Endothelial cell of umbilical vein (primary cell): ENCODE data around the gene PTPN22. TPM values are rescaled to one million over a fixed set of nuclear protein-coding genes. Genes with fewer than 3 reads are reported as not detected.

Source experiments
- BruUV-seq: library from RNA; stranded (reverse); fragments of 400-500 nt; replicated peaks from 2 replicates; lab custom pipeline; 2021; lab: Mats Ljungman, UMichigan
- CTCF ChIA-PET: fragments of 300-600, 350-600 bp; sonication (Branson Sonifier 250); formaldehyde crosslinking; loops from one replicate; lab custom pipeline; 2021; ENCODE audit warnings: antibody characterized with exemption, inconsistent platforms; lab: Charles Lee
- POLR2A ChIA-PET: fragments of 300-600, 350-600 bp; sonication (Branson Sonifier 250); formaldehyde crosslinking; loops from one replicate; lab custom pipeline; 2021; ENCODE audit warnings: antibody characterized with exemption, inconsistent platforms; lab: Charles Lee
- DNase-seq: peaks from one replicate; pipeline ENCODE4 v3.0.0-alpha.2; 2011; ENCODE audit warnings: low read depth, low spot score
- FAIRE-seq: peaks from 2 replicates; lab custom pipeline; 2011; peaks lifted over from hg19 to GRCh38; lab: Jason Lieb, UNC
- H2AFZ ChIP-seq: 2 replicates; pipeline ENCODE4 v1.6.0; 2012; ENCODE audit warnings: low read depth, low read length, control low read depth, inconsistent platforms
- H3K27ac ChIP-seq: 2 replicates; pipeline ENCODE4 v1.5.1; 2011; ENCODE audit warnings: low read depth, mild to moderate bottlenecking, control low read depth, low read length, moderate library complexity; ENCODE audit not compliant: insufficient read depth
- H3K27me3 ChIP-seq, 2 experiments: 2 replicates each; pipeline versions ENCODE4 v1.6.0 to v1.6.1; 2011; ENCODE audit warnings: low read length in 2 of 2, mixed read lengths in 1 of 2; ENCODE audit not compliant: control insufficient read depth in 2 of 2, insufficient read depth in 2 of 2
- H3K36me3 ChIP-seq, 2 experiments: 2 replicates in 1 of 2; 3 replicates in 1 of 2; pipeline ENCODE4 v1.5.1; 2011; ENCODE audit warnings: low read length in 2 of 2, mild to moderate bottlenecking in 1 of 2, moderate library complexity in 1 of 2; ENCODE audit not compliant: control insufficient read depth in 2 of 2, insufficient read depth in 2 of 2; ENCODE audit errors: extremely low read depth in 1 of 2
- H3K4me1 ChIP-seq: 3 replicates; pipeline ENCODE4 v1.5.1; 2011; ENCODE audit warnings: mild to moderate bottlenecking, low read length; ENCODE audit not compliant: control insufficient read depth, insufficient read depth; ENCODE audit errors: extremely low read depth
- H3K4me2 ChIP-seq: 2 replicates; pipeline ENCODE4 v1.6.1; 2011; ENCODE audit warnings: low read length, control low read depth, mixed read lengths; ENCODE audit not compliant: insufficient read depth
- H3K4me3 ChIP-seq, 3 experiments: fragments of 200-600 bp in 1 of 3; sonication (generic), shearing (Covaris generic) in 1 of 3; replicated peaks in 1 of 3; 2 replicates each; pipeline ENCODE4 v1.5.1; 2011 to 2016; ENCODE audit warnings: control low read depth in 3 of 3, low read length in 3 of 3, mild to moderate bottlenecking in 2 of 3, inconsistent platforms in 1 of 3, low read depth in 1 of 3, moderate library complexity in 1 of 3; ENCODE audit not compliant: insufficient read depth in 1 of 3
- H3K79me2 ChIP-seq: 2 replicates; pipeline ENCODE4 v1.6.0; 2012; ENCODE audit warnings: low read length, inconsistent platforms; ENCODE audit not compliant: control insufficient read depth, insufficient read depth
- H3K9ac ChIP-seq: replicated peaks from 2 replicates; pipeline ENCODE3; 2011; ENCODE audit warnings: low read length, control low read depth; ENCODE audit not compliant: insufficient read depth; ENCODE audit errors: extremely low read depth
- H3K9me1 ChIP-seq: replicated peaks from 3 replicates; pipeline ENCODE4 v1.6.0; 2011; ENCODE audit warnings: mild to moderate bottlenecking, low read length; ENCODE audit not compliant: control insufficient read depth, insufficient read depth; ENCODE audit errors: extremely low read depth
- H3K9me3 ChIP-seq: replicated peaks from 2 replicates; pipeline ENCODE4 v1.5.1; 2012; ENCODE audit warnings: low read length, inconsistent platforms; ENCODE audit not compliant: control insufficient read depth, insufficient read depth
- H4K20me1 ChIP-seq: replicated peaks from 2 replicates; pipeline ENCODE3; 2011; ENCODE audit warnings: mild to moderate bottlenecking, low read length; ENCODE audit not compliant: control insufficient read depth, insufficient read depth; ENCODE audit errors: extremely low read depth
- EZH2 ChIP-seq: IDR thresholded peaks from 2 replicates; pipeline ENCODE4 v1.6.1; 2012; ENCODE audit warnings: borderline replicate concordance, low read depth, mild to moderate bottlenecking, moderate library complexity, low read length, inconsistent platforms; ENCODE audit not compliant: severe bottlenecking
- FOS ChIP-seq: IDR thresholded peaks from 2 replicates; pipeline ENCODE4 v1.6.1; 2011; ENCODE audit warnings: mild to moderate bottlenecking, low read length, moderate library complexity, borderline replicate concordance; ENCODE audit not compliant: insufficient read depth
- GATA2 ChIP-seq: IDR thresholded peaks from 2 replicates; pipeline ENCODE4 v1.7.0; 2011; ENCODE audit warnings: low read depth, mild to moderate bottlenecking, moderate library complexity, mixed read lengths, low read length; ENCODE audit not compliant: insufficient read length, insufficient read depth
- JUN ChIP-seq: IDR thresholded peaks from 2 replicates; pipeline ENCODE4 v1.6.1; 2011; ENCODE audit warnings: borderline replicate concordance, low read depth; ENCODE audit not compliant: insufficient read length, insufficient read depth
- MYC ChIP-seq: IDR thresholded peaks from one replicate; pipeline ENCODE4 v1.6.1; 2011; ENCODE audit warnings: mild to moderate bottlenecking, low read depth, low read length
- POLR2A ChIP-seq: IDR thresholded peaks from 2 replicates; pipeline ENCODE4 v1.6.1; 2012; ENCODE audit warnings: low read depth, mild to moderate bottlenecking, control low read depth, low read length
- POLR2AphosphoS5 ChIP-seq: IDR thresholded peaks from 2 replicates; pipeline ENCODE4 v1.6.1; 2012; ENCODE audit warnings: low read depth, mild to moderate bottlenecking, control low read depth, low read length, moderate library complexity; ENCODE audit not compliant: insufficient read depth
- dilution Hi-C: fragments of 300-500 bp; cut with MboI; formaldehyde crosslinking; loops from one replicate; pipeline ENCODE4 v1.15.0; 2019; ENCODE audit warnings: low sequenced_read_pairs; ENCODE audit not compliant: extremely low pct_ligation_motif_present
- intact Hi-C: fragments of 100-400 bp; cut with micrococcal nuclease; formaldehyde crosslinking; loops from one replicate; pipeline ENCODE4 v1.10.0; 2022
- polyA plus RNA-seq, 4 experiments: library from polyadenylated mRNA; depleted of rRNA in 3 of 4; stranded (reverse) in 3 of 4; unstranded in 1 of 4; fragments of >200 nt; gene quantifications; 2 replicates each; pipeline versions ENCODE4 v1.2.1 to v1.2.3, GENCODE V29; 2011 to 2012; ENCODE audit warnings: missing spikeins in 1 of 4
- total RNA-seq: library from RNA; stranded (reverse); gene quantifications from 2 replicates; pipeline ENCODE4 v1.2.3, GENCODE V29; 2021
- TF ChIP-seq, protein P1 (sequence below): IDR thresholded peaks from 2 replicates; pipeline ENCODE4 v1.6.1; 2011; ENCODE audit not compliant: insufficient read depth, insufficient read length
- TF ChIP-seq, protein P2 (sequence below), 2 donors: IDR thresholded peaks; 1 replicate in 1 of 2; 2 replicates in 1 of 2; pipeline ENCODE4 v1.5.1; 2011; ENCODE audit warnings: low read length in 2 of 2, mild to moderate bottlenecking in 2 of 2, moderate library complexity in 2 of 2, control low read depth in 1 of 2, inconsistent platforms in 1 of 2, low read depth in 1 of 2; ENCODE audit not compliant: insufficient read depth in 1 of 2; ENCODE audit errors: extremely low read depth in 1 of 2

The PTPN22 gene
- total and polyA plus RNA-seq, 2 donors (not counting 3 experiments of a cell fraction or from before 2014, with no cell fraction given): not detected

DNA sequence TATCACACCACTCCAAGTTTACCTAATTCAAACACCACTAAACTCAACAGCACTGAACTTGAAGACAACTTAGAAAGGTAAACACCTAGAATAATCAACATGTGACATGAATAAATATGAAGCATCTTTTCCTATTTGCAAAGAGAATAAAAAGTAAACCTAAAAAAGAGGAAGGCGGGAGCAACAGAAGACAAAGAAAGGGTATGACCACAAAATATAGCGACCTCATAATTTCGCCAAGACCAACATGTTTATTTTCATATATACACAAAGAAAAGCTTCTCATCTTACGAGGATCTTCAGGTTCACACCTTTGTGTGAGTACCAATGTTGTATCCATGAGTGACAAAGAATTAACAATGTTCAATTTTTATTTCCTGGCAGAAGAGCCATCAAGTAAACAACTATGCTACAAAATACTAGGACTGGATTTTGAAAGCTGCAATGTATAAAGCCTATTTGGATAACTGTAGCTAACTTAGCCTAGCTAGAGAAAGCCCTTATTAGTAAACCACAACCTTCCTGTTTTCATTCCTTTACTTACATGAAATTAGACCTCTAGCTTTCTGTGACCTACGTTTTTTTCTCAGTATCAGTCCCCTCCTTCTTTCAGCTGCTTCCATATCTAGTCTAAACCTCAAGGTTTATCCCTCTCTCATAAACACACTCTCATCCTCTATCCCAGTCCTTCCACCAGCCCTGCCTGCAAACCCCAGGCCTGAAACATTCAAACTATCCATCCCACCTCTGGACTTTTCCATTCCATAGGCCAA lies 91.0 kb downstream of the PTPN22 start:
- no TSS peak for BruUV-seq
- TF ChIP-seq GATA2: no peak
- no peak for TF ChIP-seq MYC
- no peaks in the 10 kb centered on the region for H3K27me3 ChIP-seq
- H3K9ac ChIP-seq: no peak overlapping the region
- CTCF ChIA-PET: interaction anchor here (1.4 kb wide), 1 partner anchor 12 kb away, joined by 3 read pairs; no protein-coding TSS in a partner anchor
- no peak for FAIRE-seq
- no peaks in the 10 kb centered on the region for H3K9me3 ChIP-seq
- H3K4me2 ChIP-seq: no peak overlapping the region
- intact Hi-C loops: no loop called here
- no peak overlapping the region for H3K27ac ChIP-seq
- no peak for DNase-seq
- peaks cover 58% of the 10 kb centered on the region for H3K79me2 ChIP-seq
- no peak overlapping the region for H2AFZ ChIP-seq
- no peaks in the 10 kb centered on the region for H3K9me1 ChIP-seq
- H3K4me1 ChIP-seq: peaks cover 7% of the 10 kb centered on the region
- no peaks in the 10 kb centered on the region for H3K36me3 ChIP-seq
- dilution Hi-C loops: no loop called here
- POLR2A ChIA-PET: no interaction called here
- peaks cover 2% of the 10 kb centered on the region for H4K20me1 ChIP-seq
- no peak overlapping the region for H3K4me3 ChIP-seq

DNA sequence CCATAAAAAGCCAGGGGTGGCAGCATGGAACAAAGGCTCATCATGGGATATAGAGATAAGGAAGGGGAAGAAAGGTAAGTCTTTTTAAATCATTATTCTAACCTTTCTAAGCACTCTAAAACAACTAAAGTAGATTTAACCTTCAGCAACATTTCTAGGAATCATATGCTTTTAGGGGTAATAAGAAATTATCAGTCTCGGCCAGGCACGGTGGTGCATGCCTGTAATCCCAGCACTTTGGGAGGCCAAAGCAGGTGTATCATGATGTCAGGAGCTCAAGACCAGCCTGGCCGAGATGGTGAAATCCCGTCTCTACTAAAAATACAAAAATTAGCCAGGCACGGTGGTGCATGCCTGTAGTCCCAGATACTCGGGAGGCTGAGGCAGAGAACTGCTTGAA lies 92.0 kb downstream of the PTPN22 start:
- H3K4me1 ChIP-seq: peaks cover 7% of the 10 kb centered on the region
- DNase-seq: no peak
- H3K9me1 ChIP-seq: no peaks in the 10 kb centered on the region
- intact Hi-C loops: no loop called here
- ChIA-PET CTCF (no interaction called here), POLR2A (no interaction called here)
- no peak for FAIRE-seq
- no peak overlapping the region for H3K27ac ChIP-seq
- H3K27me3 ChIP-seq: no peaks in the 10 kb centered on the region
- no TSS peak for BruUV-seq
- TF ChIP-seq, protein P1, sequence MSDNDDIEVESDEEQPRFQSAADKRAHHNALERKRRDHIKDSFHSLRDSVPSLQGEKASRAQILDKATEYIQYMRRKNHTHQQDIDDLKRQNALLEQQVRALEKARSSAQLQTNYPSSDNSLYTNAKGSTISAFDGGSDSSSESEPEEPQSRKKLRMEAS: no peak
- TF ChIP-seq FOS (no peak), EZH2 (no peak), MYC (no peak), POLR2AphosphoS5 (no peak), GATA2 (no peak), POLR2A (no peak), JUN (no peak)
- TF ChIP-seq, protein P2, sequence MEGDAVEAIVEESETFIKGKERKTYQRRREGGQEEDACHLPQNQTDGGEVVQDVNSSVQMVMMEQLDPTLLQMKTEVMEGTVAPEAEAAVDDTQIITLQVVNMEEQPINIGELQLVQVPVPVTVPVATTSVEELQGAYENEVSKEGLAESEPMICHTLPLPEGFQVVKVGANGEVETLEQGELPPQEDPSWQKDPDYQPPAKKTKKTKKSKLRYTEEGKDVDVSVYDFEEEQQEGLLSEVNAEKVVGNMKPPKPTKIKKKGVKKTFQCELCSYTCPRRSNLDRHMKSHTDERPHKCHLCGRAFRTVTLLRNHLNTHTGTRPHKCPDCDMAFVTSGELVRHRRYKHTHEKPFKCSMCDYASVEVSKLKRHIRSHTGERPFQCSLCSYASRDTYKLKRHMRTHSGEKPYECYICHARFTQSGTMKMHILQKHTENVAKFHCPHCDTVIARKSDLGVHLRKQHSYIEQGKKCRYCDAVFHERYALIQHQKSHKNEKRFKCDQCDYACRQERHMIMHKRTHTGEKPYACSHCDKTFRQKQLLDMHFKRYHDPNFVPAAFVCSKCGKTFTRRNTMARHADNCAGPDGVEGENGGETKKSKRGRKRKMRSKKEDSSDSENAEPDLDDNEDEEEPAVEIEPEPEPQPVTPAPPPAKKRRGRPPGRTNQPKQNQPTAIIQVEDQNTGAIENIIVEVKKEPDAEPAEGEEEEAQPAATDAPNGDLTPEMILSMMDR (IDR thresholded peaks at IDR 0.05; ENCODE audit: extremely low read depth in 1 of 2, insufficient read depth in 1 of 2, low read depth in 1 of 2, low read length in 2 of 2): no peak
- dilution Hi-C loops: no loop called here
- H3K79me2 ChIP-seq: peaks cover 49% of the 10 kb centered on the region
- no peak overlapping the region for H3K4me2 ChIP-seq
- H3K9me3 ChIP-seq: no peaks in the 10 kb centered on the region
- no peak overlapping the region for H3K4me3 ChIP-seq
- no peak overlapping the region for H3K9ac ChIP-seq
- H3K36me3 ChIP-seq: no peaks in the 10 kb centered on the region
- peaks cover 2% of the 10 kb centered on the region for H4K20me1 ChIP-seq
- H2AFZ ChIP-seq: no peak overlapping the region
